NOMO-1 treated with DMSO at 0.1 percent for 48 hours (cell line): ENCODE results near the gene SNAP29.
"Not testable (repeated sequence)": the region's sequence is repeated elsewhere in the genome, so short reads cannot be mapped to it uniquely, and the experiment has no call there.

Experiments used
- DNase-seq: peaks from one replicate; lab custom pipeline; 2025; ENCODE audit not compliant: unreplicated experiment; lab: John Stamatoyannopoulos, UW

The SNAP29 gene

GRCh38 chr22:20834725-20835124 lies 24.1 kb upstream of the SNAP29 start:
- DNase-seq, result no peak

DNA sequence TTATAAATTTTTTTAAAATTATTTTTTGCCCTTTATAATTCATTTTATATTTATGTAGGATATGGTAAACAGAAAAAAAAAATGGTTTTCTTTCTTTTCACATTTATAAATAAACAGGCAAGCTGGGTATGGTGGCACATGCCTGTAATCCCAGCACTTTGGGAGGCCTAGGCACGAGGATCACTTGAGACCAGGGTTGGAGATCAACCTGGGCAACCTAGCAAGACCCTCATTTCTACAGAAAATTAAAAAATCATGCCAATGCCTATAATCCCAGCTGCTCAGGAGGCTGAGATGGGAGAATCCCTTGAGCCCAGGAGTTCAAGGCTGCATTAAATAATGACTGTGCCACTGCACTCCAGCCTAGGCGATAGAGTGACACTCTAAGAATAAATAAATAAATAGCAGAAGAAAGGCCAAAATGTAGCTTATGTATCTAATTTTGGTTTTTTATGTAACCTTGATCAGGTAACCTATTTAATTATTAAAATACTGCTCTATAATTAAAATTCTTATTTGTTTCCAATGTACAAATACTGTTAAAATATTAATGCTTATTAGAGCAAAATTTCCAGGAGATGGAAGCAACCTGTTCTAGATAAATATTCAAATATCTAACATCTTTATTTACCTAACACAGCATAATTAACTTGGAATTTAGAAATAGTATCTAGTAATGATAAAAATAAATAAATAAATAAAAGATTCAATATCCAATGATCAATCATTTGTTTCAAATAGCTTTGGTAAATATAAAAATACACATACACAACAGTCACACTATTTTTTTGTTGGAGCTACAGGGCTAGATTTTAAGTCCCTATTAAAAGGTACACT lies 21.6 kb upstream of the SNAP29 start:
- DNase-seq, result no peak

GRCh38 chr22:20839354-20839753 lies 19.5 kb upstream of the SNAP29 start:
- DNase-seq, result not testable (repeated sequence)

DNA sequence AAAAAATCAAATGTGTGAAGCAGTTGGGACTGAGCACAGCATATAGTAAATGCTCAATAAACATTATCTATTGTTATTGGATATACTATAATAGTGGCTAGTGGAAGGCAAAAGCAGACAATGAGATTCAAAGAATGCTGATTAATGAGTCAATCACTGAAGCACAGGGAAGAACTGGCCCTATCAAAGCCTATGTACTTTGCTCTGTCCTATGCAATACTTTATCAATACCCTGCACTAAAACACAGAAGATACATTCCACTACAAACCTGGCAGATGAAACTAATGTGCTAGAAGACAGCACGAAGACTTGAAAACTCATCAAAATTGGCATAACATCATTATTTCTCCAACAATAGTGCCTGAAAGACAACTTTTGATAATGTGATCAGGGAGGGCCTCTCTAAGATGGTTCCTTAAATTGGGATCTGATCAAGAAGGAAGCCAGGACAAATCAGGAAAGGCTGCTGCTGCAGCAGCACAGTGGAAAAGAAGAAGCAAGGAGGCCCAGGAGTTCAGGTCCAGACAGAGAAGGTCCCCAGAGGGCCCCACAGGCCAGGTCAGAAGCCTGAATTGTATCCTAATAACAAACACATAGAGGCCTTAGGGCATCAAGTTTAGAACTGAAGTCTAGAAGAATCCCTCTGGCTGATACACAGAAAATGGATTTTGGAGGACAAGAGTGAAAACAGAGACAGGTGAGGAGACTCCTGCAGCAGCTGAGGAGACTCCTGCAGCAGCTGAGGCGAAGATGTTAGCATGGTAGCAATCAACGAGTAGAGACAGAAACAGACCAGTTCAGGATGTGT lies 18.8 kb upstream of the SNAP29 start:
- no peak for DNase-seq

GRCh38 chr22:20840646-20841371 lies 18.0 kb upstream of the SNAP29 start:
- no peak for DNase-seq

- DNase-seq, result no peak
Measured at GRCh38 chr22:20843501-20843900, 15.3 kb upstream of the SNAP29 start.

DNA sequence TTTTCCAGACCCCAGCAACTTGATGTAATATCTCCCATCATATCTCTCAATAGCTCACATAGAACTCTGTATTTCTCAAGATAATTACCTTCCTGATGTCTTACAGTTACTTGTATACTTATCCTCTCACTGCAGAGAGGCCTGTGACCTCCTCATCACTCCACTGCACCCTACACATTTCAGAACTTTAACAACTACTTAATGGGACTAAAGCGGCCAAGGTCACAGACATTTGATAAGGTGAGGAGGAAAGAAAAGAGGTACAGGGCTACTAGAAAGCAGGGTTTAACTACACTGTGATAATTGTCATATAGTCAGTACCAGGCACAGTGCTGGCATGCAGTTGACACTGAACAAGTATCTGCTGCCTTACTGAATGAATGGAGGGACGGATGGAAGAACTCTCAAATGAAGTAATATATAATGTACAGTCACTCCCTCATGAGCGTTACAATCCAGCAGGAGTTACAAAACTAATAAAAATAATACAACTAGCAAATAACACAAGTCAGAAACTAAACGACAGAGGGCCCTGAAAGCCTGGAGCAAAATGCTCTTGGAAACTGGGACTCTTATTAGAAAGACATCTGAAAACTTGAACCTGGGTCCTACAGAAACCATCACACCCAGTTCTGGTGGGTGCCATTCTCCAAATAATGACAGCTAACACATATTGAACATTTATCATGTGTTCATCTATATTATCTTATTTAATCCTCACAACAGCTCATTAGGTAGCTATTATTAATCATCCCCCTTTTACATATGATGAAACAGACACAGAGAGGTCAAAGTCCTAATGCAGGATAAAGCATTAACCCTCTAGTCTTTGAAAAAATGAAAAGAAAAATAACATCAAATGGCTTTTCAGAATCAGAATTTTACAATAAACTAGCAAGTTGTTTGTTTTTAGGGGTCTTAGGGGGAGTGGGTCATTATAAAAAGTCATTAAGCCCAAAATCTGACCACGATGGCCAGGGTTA lies 14.5 kb upstream of the SNAP29 start:
- no peak for DNase-seq

- DNase-seq, result no peak
Measured at GRCh38 chr22:20847318-20847822, 11.4 kb upstream of the SNAP29 start.

GRCh38 chr22:20852076-20852475 lies 6.7 kb upstream of the SNAP29 start:
- no peak for DNase-seq

- no peak for DNase-seq
Measured at GRCh38 chr22:20852503-20852902, 6.3 kb upstream of the SNAP29 start.

DNA sequence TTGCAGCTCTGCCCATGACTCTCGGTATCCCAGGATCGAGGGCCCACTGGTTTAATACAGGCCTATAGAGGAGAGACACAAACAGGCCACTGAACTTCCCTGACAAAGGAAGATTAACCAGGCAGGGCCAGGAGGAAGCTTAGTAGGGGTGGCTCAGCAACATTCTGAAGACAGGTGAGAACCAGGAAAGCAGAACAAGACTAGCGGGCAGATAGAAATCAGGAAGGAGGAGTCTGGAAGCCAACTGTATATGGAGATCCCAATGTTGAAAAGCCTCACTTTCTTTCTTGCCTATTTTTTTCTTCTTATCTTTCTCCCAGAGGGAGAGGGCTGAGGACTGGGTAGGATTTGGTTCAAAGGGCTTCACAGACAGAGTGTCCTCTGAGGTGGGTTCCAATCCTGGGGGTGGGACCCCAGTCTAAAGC lies 5.6 kb upstream of the SNAP29 start:
- no peak for DNase-seq

DNA sequence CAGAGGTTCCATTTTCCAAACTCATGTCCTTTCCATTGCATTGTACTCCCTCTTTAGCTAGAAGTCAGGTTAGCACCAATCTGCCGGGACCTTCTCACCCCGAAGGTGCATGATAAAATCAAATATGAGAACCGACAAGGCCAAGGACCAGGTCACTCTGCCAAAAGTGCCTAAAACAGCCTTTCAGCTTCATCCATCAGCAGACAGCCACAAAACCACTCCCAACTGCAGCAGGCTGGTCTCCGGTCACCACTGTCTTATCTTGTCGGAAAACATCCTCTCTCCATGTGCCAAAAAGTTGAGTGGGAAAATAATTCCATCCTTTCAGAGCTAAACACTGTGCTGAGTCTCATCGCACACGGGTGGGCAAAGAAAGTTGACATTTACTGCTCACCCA lies 1.6 kb upstream of the SNAP29 start:
- DNase-seq, result no peak

DNA sequence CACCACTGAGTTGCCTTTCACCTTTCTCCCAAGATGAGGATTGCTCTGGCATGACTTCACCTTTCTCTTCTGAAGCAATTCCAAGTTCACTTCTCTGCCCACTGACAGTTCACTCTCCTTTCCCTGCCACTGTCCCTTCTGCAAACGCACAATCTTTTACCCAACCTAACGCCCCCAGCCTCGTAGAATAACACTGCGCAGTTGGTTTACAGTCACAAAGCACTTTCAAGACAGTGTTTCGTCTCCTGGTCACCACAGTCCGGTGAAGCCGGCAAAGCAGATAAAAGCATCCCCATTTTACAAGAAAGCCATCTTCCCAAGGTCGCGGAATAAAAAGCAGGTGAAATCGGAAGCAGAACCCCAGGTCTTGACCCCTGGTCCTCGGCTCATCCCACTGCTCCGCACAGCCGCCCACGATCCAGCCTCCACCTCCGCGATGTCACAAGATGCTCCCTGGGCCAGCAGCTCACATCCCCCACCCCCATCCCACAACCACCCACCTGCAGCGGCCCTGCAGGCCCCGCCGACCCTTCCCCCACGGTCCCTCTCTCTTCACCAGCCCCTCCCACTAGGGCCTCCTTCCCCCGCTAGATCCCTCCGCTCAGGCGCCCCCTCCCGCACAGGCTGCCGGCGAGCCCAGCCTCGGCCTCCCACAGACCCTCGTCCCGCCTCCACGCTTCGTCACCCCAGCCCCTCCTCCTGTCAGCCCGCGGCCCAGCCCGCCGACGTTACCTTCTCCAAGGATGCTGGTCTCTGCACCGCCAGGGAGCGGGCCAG lies 781 bp upstream of the SNAP29 start:
- DNase-seq, result peak; percentile 79

GRCh38 chr22:20859615-20860014 lies 808 bp downstream of the SNAP29 start:
- no peak for DNase-seq

DNA sequence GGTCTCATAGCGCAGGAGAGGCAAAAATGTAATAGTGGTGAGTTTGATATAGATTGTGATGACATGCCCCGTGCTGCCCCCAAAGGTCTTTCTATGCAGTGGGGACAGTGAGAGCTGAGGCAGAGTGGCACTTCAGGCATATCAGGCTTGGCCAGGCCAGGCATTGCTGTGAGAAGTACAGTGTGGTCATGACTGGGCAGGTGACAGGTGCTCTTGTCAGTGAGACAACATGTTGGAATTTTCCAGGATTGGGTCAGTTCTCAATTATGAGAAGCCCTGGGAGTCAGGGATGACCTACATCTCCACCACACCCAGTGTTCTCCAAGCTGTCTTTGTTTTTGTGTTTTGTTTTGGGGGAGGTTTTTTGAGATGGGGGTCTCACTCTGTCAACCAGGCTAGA lies 3.7 kb downstream of the SNAP29 start:
- DNase-seq, result no peak

- DNase-seq, result no peak
Measured at GRCh38 chr22:20863366-20863765, 4.6 kb downstream of the SNAP29 start.

- no peak for DNase-seq
Measured at GRCh38 chr22:20864186-20864908, 5.5 kb downstream of the SNAP29 start.

DNA sequence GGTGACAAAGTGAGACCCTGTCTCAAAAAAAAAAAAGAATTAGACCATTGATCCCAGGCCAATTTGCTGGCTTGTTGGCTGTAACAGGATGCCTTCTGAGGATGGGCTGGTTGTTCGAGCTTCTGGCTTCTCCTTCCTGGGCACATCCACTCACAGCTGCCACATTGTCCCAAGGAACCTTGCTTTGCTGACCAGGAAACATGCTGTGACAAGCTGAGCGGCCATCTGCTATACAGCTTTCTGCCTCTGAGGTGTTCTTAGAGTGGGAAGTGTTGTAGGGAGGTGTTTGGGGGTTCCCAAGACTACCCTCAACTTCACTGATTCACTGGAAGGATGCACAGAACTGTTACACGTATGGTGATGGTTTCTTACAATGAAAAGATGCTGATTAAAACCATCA lies 6.5 kb downstream of the SNAP29 start:
- DNase-seq, result no peak
